Panc1 (cell line): ENCODE results near the gene NRG2. TPM values are rescaled to one million over a fixed set of nuclear protein-coding genes. Genes with fewer than 3 reads are reported as not detected.

Source experiments
- ATAC-seq: fragments of 200-7000 bp; cut with Tn5 transposase; 2 replicates; pipeline ENCODE4 v1.9.1; 2020; ENCODE audit warnings: mild to moderate bottlenecking, moderate library complexity
- BruUV-seq: library from RNA; stranded (reverse); fragments of 400-500 nt; replicated peaks from 2 replicates; lab custom pipeline; 2021; lab: Mats Ljungman, UMichigan
- CTCF ChIA-PET: fragments of 300-600 bp; sonication (Branson Sonifier 250); formaldehyde crosslinking; loops from one replicate; lab custom pipeline; 2022; ENCODE audit warnings: antibody characterized with exemption; lab: Charles Lee
- POLR2A ChIA-PET: fragments of 300-600 bp; sonication (Branson Sonifier 250); formaldehyde crosslinking; loops from one replicate; lab custom pipeline; 2022; ENCODE audit warnings: antibody characterized with exemption; lab: Charles Lee
- DNase-seq: peaks from one replicate; pipeline ENCODE4 v3.0.0-alpha.2; 2010; ENCODE audit warnings: low read depth, low spot score
- H3K27ac ChIP-seq: 2 replicates; pipeline ENCODE4 v1.5.1; 2011; ENCODE audit warnings: mild to moderate bottlenecking, low read length, inconsistent platforms
- H3K27me3 ChIP-seq: fragments of 200-500 bp; sonication (Bioruptor generic); 2 replicates; pipeline ENCODE4 v1.6.0; 2014; ENCODE audit warnings: low read length, inconsistent platforms; ENCODE audit not compliant: control insufficient read depth, insufficient read depth
- H3K36me3 ChIP-seq: fragments of 200-500 bp; sonication (Bioruptor generic); 2 replicates; pipeline ENCODE4 v1.5.1; 2014; ENCODE audit warnings: inconsistent platforms, mild to moderate bottlenecking, low read length, moderate library complexity; ENCODE audit not compliant: control insufficient read depth, insufficient read depth
- H3K4me1 ChIP-seq: 2 replicates; pipeline ENCODE4 v1.5.1; 2011; ENCODE audit warnings: inconsistent platforms, mild to moderate bottlenecking, low read length, moderate library complexity; ENCODE audit not compliant: control insufficient read depth, insufficient read depth
- H3K4me3 ChIP-seq, 2 experiments: 2 replicates each; pipeline ENCODE4 v1.5.1; 2011 to 2012; ENCODE audit warnings: low read depth in 2 of 2, low read length in 2 of 2, mild to moderate bottlenecking in 2 of 2, inconsistent platforms in 1 of 2, moderate library complexity in 1 of 2
- H3K9me3 ChIP-seq: fragments of 200-500 bp; sonication (Bioruptor generic); 2 replicates; pipeline ENCODE4 v1.5.1; 2014; ENCODE audit warnings: low read depth, mild to moderate bottlenecking, inconsistent platforms, low read length, moderate library complexity; ENCODE audit not compliant: control insufficient read depth, insufficient read depth
- POLR2AphosphoS5 ChIP-seq: IDR thresholded peaks from 2 replicates; pipeline ENCODE4 v1.6.1; 2012; ENCODE audit warnings: mild to moderate bottlenecking, low read depth, low read length, moderate library complexity
- SIN3A ChIP-seq: IDR thresholded peaks from 2 replicates; pipeline ENCODE4 v1.6.1; 2012; ENCODE audit warnings: low read depth, mild to moderate bottlenecking, low read length, moderate library complexity, borderline replicate concordance; ENCODE audit not compliant: insufficient read depth
- TCF7L2 ChIP-seq: IDR thresholded peaks from 2 replicates; pipeline ENCODE4 v1.6.1; 2011; ENCODE audit warnings: mild to moderate bottlenecking, low read depth, low read length, inconsistent platforms
- in situ Hi-C: cut with HindIII; loops from 2 replicates; pipeline ENCODE4 v1.10.0; 2016; ENCODE audit warnings: low sequenced_read_pairs, low pct_unique_long_range_greater_than_20kb
- intact Hi-C: fragments of 100-400 bp; cut with micrococcal nuclease; formaldehyde crosslinking; loops from one replicate; pipeline ENCODE4 v1.10.0; 2022; ENCODE audit not compliant: unreplicated experiment
- total RNA-seq: library from RNA; stranded (reverse); gene quantifications from one replicate; pipeline ENCODE4 v1.2.1, GENCODE V29; 2021; ENCODE audit not compliant: unreplicated experiment
- TF ChIP-seq, protein P1 (sequence below): fragments of 450-650 bp; IDR thresholded peaks from 2 replicates; pipeline ENCODE4 v1.5.1; 2017; ENCODE audit warnings: mild to moderate bottlenecking
- TF ChIP-seq, protein P2 (sequence below), 2 experiments: IDR thresholded peaks; 2 replicates each; pipeline ENCODE4 v1.6.1; 2011 to 2012; ENCODE audit warnings: low read depth in 2 of 2, control low read depth in 1 of 2, low read length in 1 of 2, mild to moderate bottlenecking in 1 of 2, moderate library complexity in 1 of 2; ENCODE audit not compliant: insufficient read depth in 1 of 2

NRG2 gene
- total RNA-seq, 1 experiment from 2014 or later: 20.2 TPM

DNA sequence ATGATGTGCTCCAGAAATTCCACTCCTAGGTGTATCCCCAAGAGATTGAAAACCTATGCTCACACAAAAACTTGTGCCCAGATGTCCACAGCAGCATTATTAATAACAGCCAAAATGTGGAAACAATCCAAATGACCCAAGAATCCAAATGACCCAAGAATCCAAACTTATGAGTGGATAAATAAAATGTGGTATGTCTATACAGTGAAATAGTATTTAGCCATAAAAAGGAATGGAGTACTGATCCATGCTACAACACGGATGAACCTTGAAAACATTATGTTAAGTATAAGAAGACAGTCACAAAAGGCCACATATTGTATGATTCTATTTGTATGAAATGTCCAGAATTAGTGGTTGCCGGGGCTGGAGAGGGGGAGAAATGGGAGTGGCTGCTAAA is 167.1 kb downstream of the NRG2 start:
- H3K4me3 ChIP-seq: no peak overlapping the region
- intact Hi-C loops (no loop called here), in situ Hi-C loops (no loop called here)
- H3K4me1 ChIP-seq: no peaks in the 10 kb centered on the region
- no peaks in the 10 kb centered on the region for H3K36me3 ChIP-seq
- POLR2A ChIA-PET: no interaction called here
- BruUV-seq: no TSS peak
- H3K27me3 ChIP-seq: no peaks in the 10 kb centered on the region
- TF ChIP-seq, protein P1, sequence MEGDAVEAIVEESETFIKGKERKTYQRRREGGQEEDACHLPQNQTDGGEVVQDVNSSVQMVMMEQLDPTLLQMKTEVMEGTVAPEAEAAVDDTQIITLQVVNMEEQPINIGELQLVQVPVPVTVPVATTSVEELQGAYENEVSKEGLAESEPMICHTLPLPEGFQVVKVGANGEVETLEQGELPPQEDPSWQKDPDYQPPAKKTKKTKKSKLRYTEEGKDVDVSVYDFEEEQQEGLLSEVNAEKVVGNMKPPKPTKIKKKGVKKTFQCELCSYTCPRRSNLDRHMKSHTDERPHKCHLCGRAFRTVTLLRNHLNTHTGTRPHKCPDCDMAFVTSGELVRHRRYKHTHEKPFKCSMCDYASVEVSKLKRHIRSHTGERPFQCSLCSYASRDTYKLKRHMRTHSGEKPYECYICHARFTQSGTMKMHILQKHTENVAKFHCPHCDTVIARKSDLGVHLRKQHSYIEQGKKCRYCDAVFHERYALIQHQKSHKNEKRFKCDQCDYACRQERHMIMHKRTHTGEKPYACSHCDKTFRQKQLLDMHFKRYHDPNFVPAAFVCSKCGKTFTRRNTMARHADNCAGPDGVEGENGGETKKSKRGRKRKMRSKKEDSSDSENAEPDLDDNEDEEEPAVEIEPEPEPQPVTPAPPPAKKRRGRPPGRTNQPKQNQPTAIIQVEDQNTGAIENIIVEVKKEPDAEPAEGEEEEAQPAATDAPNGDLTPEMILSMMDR: no peak
- no peak for TF ChIP-seq SIN3A
- no peak for TF ChIP-seq POLR2AphosphoS5
- no peak for TF ChIP-seq TCF7L2
- TF ChIP-seq, protein P2, sequence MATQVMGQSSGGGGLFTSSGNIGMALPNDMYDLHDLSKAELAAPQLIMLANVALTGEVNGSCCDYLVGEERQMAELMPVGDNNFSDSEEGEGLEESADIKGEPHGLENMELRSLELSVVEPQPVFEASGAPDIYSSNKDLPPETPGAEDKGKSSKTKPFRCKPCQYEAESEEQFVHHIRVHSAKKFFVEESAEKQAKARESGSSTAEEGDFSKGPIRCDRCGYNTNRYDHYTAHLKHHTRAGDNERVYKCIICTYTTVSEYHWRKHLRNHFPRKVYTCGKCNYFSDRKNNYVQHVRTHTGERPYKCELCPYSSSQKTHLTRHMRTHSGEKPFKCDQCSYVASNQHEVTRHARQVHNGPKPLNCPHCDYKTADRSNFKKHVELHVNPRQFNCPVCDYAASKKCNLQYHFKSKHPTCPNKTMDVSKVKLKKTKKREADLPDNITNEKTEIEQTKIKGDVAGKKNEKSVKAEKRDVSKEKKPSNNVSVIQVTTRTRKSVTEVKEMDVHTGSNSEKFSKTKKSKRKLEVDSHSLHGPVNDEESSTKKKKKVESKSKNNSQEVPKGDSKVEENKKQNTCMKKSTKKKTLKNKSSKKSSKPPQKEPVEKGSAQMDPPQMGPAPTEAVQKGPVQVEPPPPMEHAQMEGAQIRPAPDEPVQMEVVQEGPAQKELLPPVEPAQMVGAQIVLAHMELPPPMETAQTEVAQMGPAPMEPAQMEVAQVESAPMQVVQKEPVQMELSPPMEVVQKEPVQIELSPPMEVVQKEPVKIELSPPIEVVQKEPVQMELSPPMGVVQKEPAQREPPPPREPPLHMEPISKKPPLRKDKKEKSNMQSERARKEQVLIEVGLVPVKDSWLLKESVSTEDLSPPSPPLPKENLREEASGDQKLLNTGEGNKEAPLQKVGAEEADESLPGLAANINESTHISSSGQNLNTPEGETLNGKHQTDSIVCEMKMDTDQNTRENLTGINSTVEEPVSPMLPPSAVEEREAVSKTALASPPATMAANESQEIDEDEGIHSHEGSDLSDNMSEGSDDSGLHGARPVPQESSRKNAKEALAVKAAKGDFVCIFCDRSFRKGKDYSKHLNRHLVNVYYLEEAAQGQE (IDR thresholded peaks at IDR 0.05; ENCODE audit: insufficient read depth in 1 of 2, low read depth in 2 of 2, low read length in 1 of 2): no peak
- H3K9me3 ChIP-seq: no peaks in the 10 kb centered on the region
- H3K27ac ChIP-seq: no peak overlapping the region
- no peak for DNase-seq
- CTCF ChIA-PET: no interaction called here
- ATAC-seq: no peak

DNA sequence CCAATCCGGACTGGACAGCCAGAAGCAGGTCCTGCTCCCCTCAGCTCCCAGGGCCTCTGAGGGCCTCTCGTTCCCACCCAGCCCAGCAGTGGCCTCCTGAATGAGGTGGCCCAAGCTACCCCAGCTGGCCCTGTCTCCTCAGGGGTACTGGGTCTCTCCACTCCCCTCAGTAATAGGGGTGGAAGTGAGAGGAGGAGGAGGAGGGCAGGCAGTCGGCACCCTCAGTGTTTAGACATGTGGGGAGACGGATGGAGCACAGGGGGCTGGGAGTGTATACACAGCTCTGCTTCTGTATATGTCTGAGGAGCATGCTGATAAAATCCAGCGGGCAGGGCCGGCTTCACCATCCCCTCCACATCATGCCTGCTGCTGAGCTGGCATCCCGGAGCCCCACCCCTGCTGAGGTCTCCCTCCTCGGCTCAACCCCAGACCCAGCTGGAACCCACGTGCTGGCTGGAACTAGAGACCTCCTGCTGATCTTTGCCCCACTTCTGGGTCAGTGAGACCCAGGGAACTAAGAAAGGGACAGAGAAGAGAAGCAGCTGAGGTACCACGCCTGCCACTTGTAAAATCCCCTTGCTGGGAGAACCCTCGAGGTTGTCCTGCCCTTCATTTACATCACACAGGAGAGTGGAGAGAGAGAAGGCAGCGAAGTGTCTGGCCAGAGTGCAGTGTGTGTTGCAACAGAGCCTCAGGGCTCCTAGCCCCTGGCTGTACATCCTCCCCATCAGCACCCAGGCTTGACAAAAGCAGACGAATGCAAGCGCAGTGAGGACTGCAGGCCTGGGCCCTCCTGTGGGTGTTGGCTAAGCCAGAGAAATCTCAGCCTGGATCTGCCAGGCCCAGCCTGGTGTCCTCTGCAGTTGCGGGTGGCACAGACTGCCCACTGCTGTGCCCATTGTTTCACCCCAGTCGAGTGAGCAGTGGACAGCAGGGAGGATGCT is 170.0 kb downstream of the NRG2 start:
- no peak for ATAC-seq
- TF ChIP-seq, protein P2 (IDR thresholded peaks at IDR 0.05; ENCODE audit: insufficient read depth in 1 of 2, low read depth in 2 of 2, low read length in 1 of 2): no peak
- TF ChIP-seq SIN3A: no peak
- TF ChIP-seq, protein P1: no peak
- H3K4me1 ChIP-seq: no peaks in the 10 kb centered on the region
- CTCF ChIA-PET: no interaction called here
- in situ Hi-C loops: no loop called here
- no peak overlapping the region for H3K4me3 ChIP-seq
- DNase-seq: no peak
- H3K36me3 ChIP-seq: no peaks in the 10 kb centered on the region
- POLR2A ChIA-PET: no interaction called here
- no peaks in the 10 kb centered on the region for H3K27me3 ChIP-seq
- intact Hi-C loops: no loop called here
- no peak overlapping the region for H3K27ac ChIP-seq
- H3K9me3 ChIP-seq: no peaks in the 10 kb centered on the region
- BruUV-seq: no TSS peak
